OCI-LY7 (cell line): ENCODE results near the gene FYB2. TPM values are rescaled to one million over a fixed set of nuclear protein-coding genes. Genes with fewer than 3 reads are reported as not detected.

Experiments used
- BruUV-seq: library from RNA; stranded (reverse); fragments of 400-500 nt; replicated peaks from 2 replicates; lab custom pipeline; 2021; lab: Mats Ljungman, UMichigan
- CTCF ChIA-PET: fragments of 300-600 bp; sonication (Branson Sonifier 250); formaldehyde crosslinking; loops from one replicate; lab custom pipeline; 2022; ENCODE audit warnings: antibody characterized with exemption; ENCODE audit not compliant: unreplicated experiment; lab: Charles Lee
- POLR2A ChIA-PET: fragments of 300-600 bp; sonication (Branson Sonifier 250); formaldehyde crosslinking; loops from one replicate; lab custom pipeline; 2022; ENCODE audit warnings: antibody characterized with exemption; lab: Charles Lee
- DNase-seq: peaks from one replicate; pipeline ENCODE4 v3.0.0-alpha.2; 2015; ENCODE audit warnings: low spot score
- H2AFZ ChIP-seq: fragments of 200-600 bp; sonication (generic), shearing (Covaris generic); 2 replicates; pipeline ENCODE4 v1.6.1; 2014; ENCODE audit warnings: mild to moderate bottlenecking, antibody characterized with exemption, low read length, moderate library complexity
- H3K27ac ChIP-seq: fragments of 200-600 bp; sonication (generic); 2 replicates; pipeline ENCODE4 v1.5.1; 2014; ENCODE audit warnings: mixed run types, low read depth, mild to moderate bottlenecking, moderate library complexity, low read length, inconsistent platforms; ENCODE audit not compliant: poor library complexity, severe bottlenecking
- H3K36me3 ChIP-seq: fragments of 200-600 bp; sonication (generic); 2 replicates; pipeline ENCODE4 v1.6.1; 2014; ENCODE audit warnings: mild to moderate bottlenecking, antibody characterized with exemption, low read length, moderate library complexity, mixed read lengths; ENCODE audit not compliant: insufficient read depth
- H3K4me1 ChIP-seq: fragments of 200-600 bp; sonication (generic); 2 replicates; pipeline ENCODE4 v1.5.1; 2014; ENCODE audit warnings: mild to moderate bottlenecking, low read length; ENCODE audit not compliant: insufficient read depth, poor library complexity, severe bottlenecking
- H3K4me2 ChIP-seq: fragments of 200-600 bp; sonication (generic); 2 replicates; pipeline ENCODE4 v1.6.1; 2014; ENCODE audit warnings: mild to moderate bottlenecking, low read length
- H3K4me3 ChIP-seq: fragments of 200-600 bp; sonication (generic); 2 replicates; pipeline ENCODE4 v1.5.1; 2014; ENCODE audit warnings: mild to moderate bottlenecking, low read depth, low read length; ENCODE audit not compliant: poor library complexity, severe bottlenecking
- H3K79me2 ChIP-seq: fragments of 200-600 bp; sonication (generic); 2 replicates; pipeline ENCODE4 v1.6.1; 2016; ENCODE audit warnings: low read depth, mild to moderate bottlenecking, low read length, moderate library complexity, mixed read lengths; ENCODE audit not compliant: insufficient read depth
- H3K9me2 ChIP-seq: fragments of 200-600 bp; sonication (generic); 2 replicates; pipeline ENCODE4 v1.6.1; 2016; ENCODE audit warnings: mild to moderate bottlenecking, low read length, mixed read lengths; ENCODE audit not compliant: insufficient read depth
- H3K9me3 ChIP-seq: fragments of 200-600 bp; sonication (generic); 2 replicates; pipeline ENCODE4 v1.6.1; 2014; ENCODE audit warnings: mild to moderate bottlenecking, mixed run types, low read length, mixed read lengths
- H4K20me1 ChIP-seq: fragments of 200-600 bp; sonication (generic); 2 replicates; pipeline ENCODE4 v1.6.1; 2014; ENCODE audit warnings: mild to moderate bottlenecking, antibody characterized with exemption, low read length, moderate library complexity, mixed read lengths; ENCODE audit not compliant: insufficient read depth
- CTCF ChIP-seq: fragments of 200-600 bp; sonication (generic); conservative IDR thresholded peaks from 2 replicates; pipeline ENCODE4 v1.5.1; 2014; ENCODE audit warnings: mild to moderate bottlenecking, antibody characterized with exemption, low read length, moderate library complexity, mixed read lengths
- EZH2phosphoT487 ChIP-seq: fragments of 200-600 bp; sonication (generic); IDR thresholded peaks from 2 replicates; pipeline ENCODE4 v1.6.1; 2018; ENCODE audit warnings: low read depth, borderline replicate concordance, mild to moderate bottlenecking, mixed run types, antibody characterized with exemption, low read length, moderate library complexity, mixed read lengths
- intact Hi-C: fragments of 100-400 bp; cut with micrococcal nuclease; formaldehyde crosslinking; loops from one replicate; pipeline ENCODE4 v1.10.0; 2022; ENCODE audit not compliant: unreplicated experiment
- total RNA-seq, 2 experiments: library from RNA; depleted of rRNA in 1 of 2; stranded (reverse); fragments of >200 nt in 1 of 2; shearing (Covaris generic) in 1 of 2; gene quantifications; 2 replicates each; pipeline ENCODE4 v1.2.3, GENCODE V29; 2014 to 2022

Gene FYB2
- total RNA-seq, 2 experiments from 2014 or later: not detected

GRCh38 chr1:56712150-56712549 is 107.1 kb downstream of the FYB2 start:
- no TSS peak for BruUV-seq
- CTCF ChIA-PET: no interaction called here
- no peak for TF ChIP-seq CTCF
- no peak for TF ChIP-seq EZH2phosphoT487
- no peak for DNase-seq
- no peaks in the 10 kb centered on the region for H3K79me2 ChIP-seq
- no peak overlapping the region for H3K4me3 ChIP-seq
- no peaks in the 10 kb centered on the region for H3K36me3 ChIP-seq
- no peaks in the 10 kb centered on the region for H3K4me1 ChIP-seq
- H3K9me3 ChIP-seq: no peaks in the 10 kb centered on the region
- H4K20me1 ChIP-seq: no peaks in the 10 kb centered on the region
- intact Hi-C loops: no loop called here
- no peak overlapping the region for H3K27ac ChIP-seq
- no peaks in the 10 kb centered on the region for H3K9me2 ChIP-seq
- no peak overlapping the region for H3K4me2 ChIP-seq
- POLR2A ChIA-PET: no interaction called here
- H2AFZ ChIP-seq: no peak overlapping the region

GRCh38 chr1:56710646-56711045 is 108.6 kb downstream of the FYB2 start:
- Histone ChIP-seq H3K9me3 (no peaks in the 10 kb centered on the region), H3K79me2 (no peaks in the 10 kb centered on the region), H3K36me3 (no peaks in the 10 kb centered on the region), H3K27ac (no peak overlapping the region), H3K9me2 (no peaks in the 10 kb centered on the region), H3K4me2 (no peak overlapping the region), H3K4me3 (no peak overlapping the region), H3K4me1 (no peaks in the 10 kb centered on the region), H2AFZ (no peak overlapping the region), H4K20me1 (no peaks in the 10 kb centered on the region)
- ChIA-PET CTCF (no interaction called here), POLR2A (no interaction called here)
- no TSS peak for BruUV-seq
- intact Hi-C loops: no loop called here
- TF ChIP-seq CTCF: no peak
- no peak for DNase-seq

- CTCF ChIA-PET: no interaction called here
- H3K4me1 ChIP-seq: no peaks in the 10 kb centered on the region
- POLR2A ChIA-PET: no interaction called here
- H4K20me1 ChIP-seq: no peaks in the 10 kb centered on the region
- H3K9me2 ChIP-seq: no peaks in the 10 kb centered on the region
- no peaks in the 10 kb centered on the region for H3K9me3 ChIP-seq
- no peak overlapping the region for H2AFZ ChIP-seq
- H3K4me2 ChIP-seq: no peak overlapping the region
- H3K4me3 ChIP-seq: no peak overlapping the region
- intact Hi-C loops: loop anchor here (5.0 kb wide), 1 partner anchor 1333 kb away; no protein-coding TSS in a partner anchor
- no TSS peak for BruUV-seq
- TF ChIP-seq EZH2phosphoT487 (no peak), CTCF (no peak)
- no peaks in the 10 kb centered on the region for H3K79me2 ChIP-seq
- H3K27ac ChIP-seq: no peak overlapping the region
- DNase-seq: no peak
- H3K36me3 ChIP-seq: no peaks in the 10 kb centered on the region
Measured at GRCh38 chr1:56709995-56710394, 109.2 kb downstream of the FYB2 start.
